Gastrocnemius medialis (tissue), 4 donors: ENCODE data around the gene LRRC45. TPM values are rescaled to one million over a fixed set of nuclear protein-coding genes. Genes with fewer than 3 reads are reported as not detected.

Experiments used
- ATAC-seq, 2 donors: fragments of 150-250 bp; one replicate each; pipeline ENCODE4 v1.9.1; 2016
- DNase-seq, 2 donors: peaks; one replicate each; pipeline ENCODE4 v3.0.0-alpha.2; 2019
- H3K27ac ChIP-seq, 4 donors: fragments of 200-600 bp; sonication (generic); 1 replicate in 1 of 4; 2 replicates in 3 of 4; pipeline ENCODE4 v1.5.1; 2016 to 2018; ENCODE audit warnings: mild to moderate bottlenecking in 2 of 4, moderate library complexity in 1 of 4
- H3K27me3 ChIP-seq, 3 donors: fragments of 200-600 bp; sonication (generic) in 2 of 3; 1 replicate in 1 of 3; 2 replicates in 2 of 3; pipeline versions ENCODE4 v1.5.1 to v1.6.0; 2016 to 2019; ENCODE audit warnings: mild to moderate bottlenecking in 1 of 3, moderate library complexity in 1 of 3
- H3K36me3 ChIP-seq, 2 donors: fragments of 200-600 bp; sonication (generic) in 1 of 2; one replicate each; pipeline ENCODE4 v1.5.1; 2017 to 2018
- H3K4me1 ChIP-seq, 2 donors: fragments of 200-600 bp; sonication (generic) in 1 of 2; one replicate each; pipeline ENCODE4 v1.5.1; 2016 to 2017; ENCODE audit warnings: mild to moderate bottlenecking in 2 of 2
- H3K4me3 ChIP-seq, 4 donors: fragments of 200-600 bp; sonication (generic) in 3 of 4; 1 replicate in 1 of 4; 2 replicates in 3 of 4; pipeline ENCODE4 v1.5.1; 2016 to 2019; ENCODE audit warnings: mild to moderate bottlenecking in 2 of 4
- H3K9me3 ChIP-seq, 3 donors: fragments of 200-600 bp; sonication (generic) in 2 of 3; 1 replicate in 1 of 3; 2 replicates in 2 of 3; pipeline ENCODE4 v1.5.1; 2016 to 2019
- CTCF ChIP-seq, 5 experiments: fragments of 450-650 bp in 3 of 5; fragments of 200-600 bp in 2 of 5; sonication (generic) in 2 of 5; IDR thresholded peaks in 4 of 5; conservative IDR thresholded peaks in 1 of 5; 1 replicate in 4 of 5; 2 replicates in 1 of 5; pipeline ENCODE4 v1.5.1; 2016 to 2019; ENCODE audit warnings: antibody characterized with exemption in 5 of 5, mild to moderate bottlenecking in 3 of 5, moderate library complexity in 3 of 5
- POLR2A ChIP-seq, 2 donors: fragments of 450-650 bp; IDR thresholded peaks; one replicate each; pipeline ENCODE4 v1.6.1; 2017; ENCODE audit warnings: antibody characterized with exemption in 2 of 2, mild to moderate bottlenecking in 2 of 2, moderate library complexity in 2 of 2
- in situ Hi-C, 4 donors: fragments of 200-750 bp; cut with MboI; loops; one replicate each; pipeline versions ENCODE4 v1.15.0 to v1.8.0; 2017; ENCODE audit warnings: low sequenced_read_pairs in 4 of 4
- intact Hi-C: fragments of 100-400 bp; cut with DNase I; formaldehyde crosslinking; loops from one replicate; pipeline ENCODE4 v1.15.1; 2023; ENCODE audit warnings: low total_unique reads
- total RNA-seq, 4 donors: library from RNA; depleted of rRNA; stranded (reverse); fragments of >200 nt; gene quantifications; one replicate each; pipeline versions ENCODE4 v1.1.0 to v1.2.3, GENCODE V29; 2016

LRRC45 gene
- total RNA-seq, 4 donors from 2014 or later = 1.1 to 5.0 (median 3.8) TPM

- Histone ChIP-seq H3K36me3 (peaks cover 0 to 77% of the 10 kb centered on the region in 2 donors), H3K4me3 (no peak overlapping the region)
Observed at GRCh38 chr17:82060001-82060380, 36.9 kb downstream of the LRRC45 start.

DNA sequence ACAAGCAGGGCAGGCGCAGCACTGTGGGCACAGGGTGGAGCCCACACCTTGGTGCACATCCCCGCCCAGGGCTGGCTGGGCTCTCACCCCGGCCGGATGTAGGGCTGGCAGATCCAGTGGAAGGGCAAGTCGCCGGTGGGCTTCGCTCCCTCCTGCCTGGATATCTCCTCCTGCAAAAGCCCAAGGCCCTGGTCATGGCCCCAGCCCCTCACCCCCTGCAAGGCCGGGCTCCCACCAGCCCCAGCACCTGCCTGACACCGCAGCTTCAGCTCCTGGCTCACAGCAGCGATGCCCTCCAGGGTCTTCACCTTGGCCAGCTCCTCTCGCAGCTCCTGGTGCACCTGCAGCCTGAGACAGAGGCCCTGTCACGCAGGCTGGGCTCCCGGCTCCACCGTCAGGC, 37.5 kb downstream of the LRRC45 start:
- Histone ChIP-seq H3K27ac (no peak overlapping the region), H3K4me3 (no peak overlapping the region), H3K27me3 (no peaks in the 10 kb centered on the region), H3K36me3 (peaks cover 0 to 71% of the 10 kb centered on the region in 2 donors), H3K4me1 (peaks cover 13 to 18% of the 10 kb centered on the region in 2 donors), H3K9me3 (no peaks in the 10 kb centered on the region)
- DNase-seq (no peak), ATAC-seq (no peak)
- intact Hi-C loops = no loop called here
- no peak for TF ChIP-seq CTCF (IDR thresholded peaks at IDR 0.05 in 4 of 5, conservative IDR thresholded peaks at IDR 0.05 in 1 of 5)
- in situ Hi-C loops = no loop called here

More at GRCh38 chr17:82060001-82060380, 36.9 kb downstream of the LRRC45 start:
- Histone ChIP-seq H3K4me1 (peaks cover 12 to 14% of the 10 kb centered on the region in 2 donors), H3K27me3 (no peaks in the 10 kb centered on the region), H3K9me3 (no peaks in the 10 kb centered on the region), H3K27ac (no peak overlapping the region)
- in situ Hi-C loops = no loop called here
- TF ChIP-seq CTCF (IDR thresholded peaks at IDR 0.05 in 4 of 5, conservative IDR thresholded peaks at IDR 0.05 in 1 of 5) (no peak), POLR2A (IDR thresholded peaks at IDR 0.05) (no peak)
- no peak for ATAC-seq
- intact Hi-C loops = no loop called here
- DNase-seq = no peak

GRCh38 chr17:82061047-82061925, 38.2 kb downstream of the LRRC45 start:
- ATAC-seq (no peak), DNase-seq (no peak)
- no peaks in the 10 kb centered on the region for H3K27me3 ChIP-seq
- peaks cover 13 to 23% of the 10 kb centered on the region in 2 donors for H3K4me1 ChIP-seq
- H3K9me3 ChIP-seq = no peaks in the 10 kb centered on the region
- no peak overlapping the region for H3K4me3 ChIP-seq
- intact Hi-C loops = no loop called here
- H3K36me3 ChIP-seq = peaks cover 0 to 64% of the 10 kb centered on the region in 2 donors
- TF ChIP-seq POLR2A (IDR thresholded peaks at IDR 0.05) (no peak), CTCF (IDR thresholded peaks at IDR 0.05 in 4 of 5, conservative IDR thresholded peaks at IDR 0.05 in 1 of 5) (no peak)
- in situ Hi-C loops = no loop called here
- H3K27ac ChIP-seq = no peak overlapping the region

DNA sequence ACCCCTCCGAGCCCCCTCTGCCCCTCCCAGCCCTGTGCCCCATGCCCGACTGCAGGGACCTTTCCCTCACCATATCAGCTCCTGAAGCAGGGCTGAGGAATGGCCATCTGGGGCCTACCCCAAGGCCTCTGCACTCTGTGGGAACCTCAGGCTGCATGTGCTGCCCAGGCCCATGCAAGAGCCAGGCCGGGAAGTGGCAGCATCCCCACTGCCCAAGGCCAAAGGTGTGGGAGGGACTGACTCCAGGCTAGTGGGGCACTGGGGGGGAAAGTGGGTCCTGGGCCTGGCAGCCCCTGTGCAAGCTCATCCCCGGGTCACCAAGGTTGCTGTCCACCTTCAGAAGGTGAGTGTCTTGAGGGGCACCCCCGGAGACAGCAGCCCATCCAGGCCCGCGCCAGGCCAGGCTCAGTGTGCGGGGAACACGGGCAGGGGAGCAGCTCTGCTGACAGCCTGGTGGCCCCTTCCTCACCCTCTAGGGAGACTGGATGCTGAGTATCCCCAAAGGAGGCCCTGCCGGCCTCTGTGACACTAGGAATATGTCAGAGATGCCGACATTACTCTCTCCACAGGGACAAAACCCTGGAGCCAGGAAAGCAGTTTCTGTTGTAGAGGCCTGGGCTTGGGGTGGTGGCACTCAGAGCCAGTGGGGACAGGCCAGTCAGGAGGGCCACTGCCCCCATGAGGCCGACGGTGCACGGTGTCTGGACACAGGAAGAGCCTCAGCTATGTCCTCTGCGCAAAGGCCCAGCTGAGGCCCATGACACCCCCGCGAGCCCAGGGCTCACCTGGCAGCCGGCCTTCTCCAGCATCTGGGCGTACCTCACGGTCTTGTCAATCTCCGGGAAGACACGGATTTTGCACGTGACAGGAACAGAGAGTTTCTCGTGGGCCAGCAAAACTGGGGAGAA, 39.2 kb downstream of the LRRC45 start:
- Histone ChIP-seq H3K36me3 (peaks cover 0 to 56% of the 10 kb centered on the region in 2 donors), H3K4me3 (no peak overlapping the region), H3K27me3 (no peaks in the 10 kb centered on the region), H3K4me1 (peaks cover 13 to 27% of the 10 kb centered on the region in 2 donors), H3K27ac (no peak overlapping the region), H3K9me3 (no peaks in the 10 kb centered on the region)
- no peak for ATAC-seq
- intact Hi-C loops (no loop called here), in situ Hi-C loops (no loop called here)
- TF ChIP-seq POLR2A (IDR thresholded peaks at IDR 0.05) = no peak
- no peak for TF ChIP-seq CTCF (IDR thresholded peaks at IDR 0.05 in 4 of 5, conservative IDR thresholded peaks at IDR 0.05 in 1 of 5)
- no peak for DNase-seq
